Activated CD8-positive, alpha-beta memory T cell treated with anti-CD3 and anti-CD28 coated beads, Interleukin-2, amount 50 U/mL, for 1 hour (primary cell): ENCODE measurements around the gene RALGAPB.

Experiments used
- DNase-seq: peaks from one replicate; pipeline ENCODE4 v3.0.0-alpha.2; 2020; ENCODE audit errors: extremely low read depth

Gene RALGAPB

DNA sequence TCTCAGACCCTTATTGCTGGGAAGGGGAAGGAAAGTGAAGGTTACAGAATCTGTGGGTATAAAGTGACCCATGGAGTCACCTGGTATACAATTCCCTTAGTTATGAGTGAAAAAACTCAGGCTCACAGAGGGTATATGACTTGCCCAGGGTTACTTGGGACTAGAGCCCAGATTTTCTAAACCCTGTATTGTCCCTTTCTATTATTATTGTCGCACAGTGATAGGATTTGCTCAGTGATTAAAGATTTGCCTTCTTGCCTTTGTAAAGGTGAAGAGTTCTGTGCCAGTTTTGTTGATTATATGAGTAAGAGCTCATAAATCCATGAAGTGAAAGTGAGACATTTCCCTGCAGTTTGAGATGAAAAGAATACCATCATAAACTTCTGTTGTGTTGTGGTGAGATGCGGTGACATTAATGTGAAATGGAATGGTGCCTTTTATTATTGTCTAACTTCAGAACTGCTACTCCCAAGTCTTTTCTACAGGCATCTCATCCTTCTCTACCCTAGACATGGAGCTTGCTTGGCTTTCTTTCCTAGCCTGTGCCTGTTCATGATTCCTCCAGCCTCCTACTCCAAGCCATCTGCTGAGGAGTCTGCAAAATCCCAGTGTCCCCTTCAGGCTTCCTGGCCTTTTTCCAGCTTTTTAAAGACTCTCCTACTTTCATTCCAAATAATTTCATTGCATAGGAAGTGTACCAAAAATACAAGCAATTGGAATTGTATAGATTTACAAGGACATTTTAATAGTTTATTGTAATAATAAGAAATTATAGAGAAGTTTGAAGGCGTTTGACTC, 74.8 kb downstream of the RALGAPB start:
- no peak for DNase-seq

GRCh38 chr20:38548356-38549083, 75.9 kb downstream of the RALGAPB start:
- DNase-seq: no peak

DNA sequence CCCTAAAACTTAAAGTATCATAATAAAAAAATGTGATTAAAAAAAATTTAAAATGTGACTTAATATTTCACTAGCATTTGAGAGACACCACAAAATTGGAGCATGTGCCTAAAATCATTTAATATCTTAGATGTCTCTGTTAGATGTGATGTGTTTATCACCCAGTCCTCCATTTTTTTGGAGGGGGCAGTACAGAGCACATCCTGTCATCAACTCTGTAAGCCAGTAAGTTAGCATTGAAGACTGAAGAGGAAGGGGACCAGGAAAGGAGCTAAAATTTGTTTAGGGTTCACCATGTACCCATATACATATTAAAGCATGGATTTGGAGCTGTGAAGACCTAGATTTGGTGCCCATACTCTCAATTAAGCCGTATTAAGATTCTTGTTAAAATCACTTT, 77.6 kb downstream of the RALGAPB start:
- DNase-seq: no peak

GRCh38 chr20:38551056-38551626, 78.5 kb downstream of the RALGAPB start:
- no peak for DNase-seq

DNA sequence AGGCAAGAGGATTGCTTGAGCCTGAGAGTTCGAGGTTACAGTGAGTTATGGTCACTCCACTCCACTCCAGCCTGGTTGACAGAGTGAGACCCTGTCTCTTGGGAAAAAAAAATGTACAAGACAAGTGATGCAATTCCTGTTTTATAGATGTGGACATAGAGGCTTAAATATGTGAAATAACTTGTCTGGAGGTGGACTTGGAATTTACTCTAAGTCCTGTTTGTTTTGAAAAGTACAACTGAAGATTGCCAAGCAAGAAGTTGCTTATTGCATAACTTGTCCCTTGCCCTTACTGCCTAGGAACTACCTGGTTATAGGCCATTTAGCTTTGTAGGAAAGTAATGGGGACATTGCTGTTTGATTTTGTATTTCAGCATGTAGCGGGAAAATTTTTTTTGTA, 82.3 kb downstream of the RALGAPB start:
- DNase-seq: no peak

DNA sequence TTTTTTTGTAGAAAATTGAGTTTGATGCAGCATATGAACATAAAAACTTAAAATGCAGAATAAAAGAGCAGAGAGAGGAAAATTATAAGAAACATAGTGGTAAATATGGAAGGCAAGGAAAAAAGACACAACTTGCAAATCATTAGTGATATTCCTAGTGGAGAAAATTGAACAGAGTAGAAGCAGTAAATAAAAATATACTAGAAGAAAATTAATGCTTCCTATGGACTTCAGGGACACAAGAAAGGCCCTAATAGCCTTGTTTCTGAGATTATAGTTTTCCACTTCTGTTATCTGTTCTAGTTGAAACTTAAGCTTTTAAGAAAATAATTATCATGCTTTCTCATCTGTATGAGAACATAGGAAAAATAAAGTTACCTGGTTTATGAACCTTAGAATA, 82.8 kb downstream of the RALGAPB start:
- no peak for DNase-seq

GRCh38 chr20:38557174-38557573, 84.5 kb downstream of the RALGAPB start:
- DNase-seq: no peak

GRCh38 chr20:38558596-38559360, 86.1 kb downstream of the RALGAPB start:
- no peak for DNase-seq

- no peak for DNase-seq
These were observed 87.1 kb downstream of the RALGAPB start for GRCh38 chr20:38559764-38560163.

DNA sequence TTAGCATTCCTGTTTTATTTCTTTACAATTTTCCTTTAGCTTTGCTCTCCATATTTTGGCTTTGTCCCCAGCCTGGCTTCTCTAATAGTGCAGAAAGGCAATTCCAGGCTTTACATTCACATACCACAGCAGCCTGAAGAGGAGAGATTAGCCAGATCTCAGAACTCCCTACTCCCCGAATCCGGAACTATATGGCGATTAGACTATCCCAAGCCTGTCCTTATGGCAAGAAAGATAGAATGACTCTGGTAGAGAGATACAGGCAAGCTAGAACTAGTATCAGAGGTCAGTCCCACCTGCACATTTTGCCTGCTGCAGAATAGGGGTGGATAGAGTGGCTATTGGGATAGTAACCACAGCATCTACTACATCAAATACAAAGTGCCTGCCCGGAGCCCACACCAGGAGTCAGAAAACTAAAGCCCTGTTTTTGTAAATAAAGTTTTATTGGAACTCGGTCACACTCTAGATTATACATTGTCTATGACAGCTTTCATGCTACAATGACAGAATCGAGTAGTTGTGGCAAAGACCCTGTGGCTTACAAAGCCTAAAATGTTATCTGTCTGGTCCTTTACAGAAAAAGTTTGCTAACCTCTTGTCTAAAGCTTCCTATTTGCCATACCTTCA, 91.3 kb downstream of the RALGAPB start:
- no peak for DNase-seq

- no peak for DNase-seq
These were observed 92.0 kb downstream of the RALGAPB start for GRCh38 chr20:38564680-38565079.

GRCh38 chr20:38566036-38566598, 93.5 kb downstream of the RALGAPB start:
- no peak for DNase-seq

- DNase-seq: no peak
These were observed 97.3 kb downstream of the RALGAPB start for GRCh38 chr20:38569747-38570525.

- DNase-seq: no peak
These were observed 100.8 kb downstream of the RALGAPB start for GRCh38 chr20:38573413-38573812.

GRCh38 chr20:38579219-38579910, 106.7 kb downstream of the RALGAPB start:
- DNase-seq: no peak

DNA sequence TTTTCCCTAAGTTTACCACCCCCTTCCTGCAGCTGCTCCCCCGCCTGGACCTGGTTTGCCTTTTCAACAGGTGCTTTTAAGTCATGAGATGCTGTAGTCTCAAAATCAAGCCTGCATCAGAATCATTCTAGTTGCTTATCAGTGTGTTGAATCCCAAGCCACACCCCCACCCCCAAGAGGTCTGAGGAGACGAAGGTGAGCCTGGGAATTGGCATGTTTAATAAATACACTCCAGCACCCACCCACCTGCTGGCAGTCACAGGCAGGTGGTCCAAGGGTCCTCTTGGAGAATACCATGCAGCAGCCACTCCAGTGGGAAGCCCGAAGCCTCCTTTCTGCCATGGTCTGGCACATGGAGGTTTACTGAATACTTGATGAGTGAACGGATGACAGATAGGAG, 107.3 kb downstream of the RALGAPB start:
- DNase-seq: no peak

DNA sequence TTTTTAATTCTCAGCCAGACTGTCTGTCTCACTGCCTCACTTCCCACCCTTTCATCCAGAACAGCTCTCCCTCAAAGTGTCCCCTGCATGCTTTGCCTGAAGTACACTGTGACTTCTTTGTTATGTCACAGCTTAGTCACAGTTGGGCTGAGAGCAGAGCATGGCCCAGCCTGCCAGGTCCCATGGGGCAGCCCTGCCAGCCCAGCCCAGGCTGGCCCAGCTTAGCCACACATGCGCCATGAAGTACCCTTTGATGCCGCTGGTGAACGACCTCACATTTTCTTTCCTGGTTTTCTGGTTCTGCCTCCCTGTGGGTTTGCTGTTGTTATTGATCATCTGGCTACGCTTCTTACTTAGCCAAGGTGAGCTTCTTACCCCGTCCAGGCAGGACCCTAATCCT, 108.4 kb downstream of the RALGAPB start, which contains the start of gene ADIG:
Gene ADIG, plus strand, starts transcription at position 185 of the 400 bp plus-strand sequence. Its CDS starts 54 bp downstream, at position 239.
- DNase-seq: no peak

- DNase-seq: no peak
These were observed 109.3 kb downstream of the RALGAPB start for GRCh38 chr20:38581830-38582358.

- no peak for DNase-seq
These were observed 110.7 kb downstream of the RALGAPB start for GRCh38 chr20:38583306-38583705.
